Right lobe of liver (tissue), 6 donors: ENCODE results near the gene SERPINA10. TPM values are rescaled to one million over a fixed set of nuclear protein-coding genes. Genes with fewer than 3 reads are reported as not detected.
A peak's percentile ranks its signal among the peaks of the same experiment; 100 is the strongest.

Source experiments
- ATAC-seq, 4 donors: fragments of 200-7000 bp; cut with Tn5 transposase; one replicate each; pipeline ENCODE4 v1.9.1; 2020; ENCODE audit warnings: mild to moderate bottlenecking in 4 of 4, moderate library complexity in 4 of 4
- DNase-seq, 3 donors: peaks; one replicate each; pipeline ENCODE4 v3.0.0-alpha.2; 2020
- H3K27ac ChIP-seq, 3 donors: fragments of 200-600 bp; one replicate each; pipeline ENCODE4 v1.8.0; 2022
- H3K27me3 ChIP-seq, 2 donors: fragments of 200-600 bp; one replicate each; pipeline ENCODE4 v1.8.0; 2022
- H3K36me3 ChIP-seq, 4 donors: fragments of 200-600 bp; sonication (generic) in 1 of 4; one replicate each; pipeline versions ENCODE4 v1.5.1 to v1.8.0; 2017 to 2022; ENCODE audit warnings: control low read depth in 1 of 4
- H3K4me1 ChIP-seq, 4 donors: fragments of 200-600 bp; sonication (generic) in 1 of 4; one replicate each; pipeline versions ENCODE4 v1.5.1 to v1.8.0; 2017 to 2022; ENCODE audit warnings: control low read depth in 1 of 4
- H3K4me3 ChIP-seq, 3 donors: fragments of 200-600 bp; one replicate each; pipeline ENCODE4 v1.8.0; 2022
- H3K9me3 ChIP-seq, 4 donors: fragments of 200-600 bp; sonication (generic) in 1 of 4; one replicate each; pipeline versions ENCODE4 v1.5.1 to v1.8.0; 2017 to 2022; ENCODE audit warnings: control low read depth in 1 of 4
- CTCF ChIP-seq, 4 donors: fragments of 200-600 bp in 3 of 4; fragments of 450-650 bp in 1 of 4; IDR thresholded peaks; one replicate each; pipeline versions ENCODE4 v1.5.1 to v1.8.0; 2016 to 2022; ENCODE audit warnings: antibody characterized with exemption in 4 of 4, mild to moderate bottlenecking in 2 of 4
- POLR2A ChIP-seq: fragments of 450-650 bp; IDR thresholded peaks from one replicate; pipeline ENCODE4 v1.6.1; 2017; ENCODE audit warnings: antibody characterized with exemption, mild to moderate bottlenecking
- WGBS: methylation state at CpG from one replicate; pipeline ENCODE4 v1.1.6; 2018; ENCODE audit warnings: low coverage, low lambda C conversion rate; ENCODE audit not compliant: insufficient coverage; ENCODE audit errors: missing lambda C conversion rate; 5-methylcytosine and 5-hydroxymethylcytosine counted together
- intact Hi-C, 2 donors: fragments of 100-400 bp; cut with DNase I; formaldehyde crosslinking; loops; one replicate each; pipeline versions ENCODE4 v1.11.2 to v1.14.1; 2022
- long read RNA-seq: library from polyadenylated mRNA; unstranded; transcript quantifications from one replicate; pipeline ENCODE4 v2.0.0, GENCODE V29; 2019
- total RNA-seq, 6 experiments: library from RNA; depleted of rRNA in 2 of 6; stranded (reverse); fragments of >200 nt in 2 of 6; fragmentation: NEBNext Ultra II Directional in 3 of 6; extraction: Animal tissue kit (Norgen Biotek cat#: 25700) in 3 of 6; gene quantifications; one replicate each; pipeline versions ENCODE4 v1.1.0 to v1.2.4, GENCODE V29; 2016 to 2023
- donor health status: DM: no; HTN: yes; CAD: no.
- donor health status: DM: no; HTN: no; CAD: no.
- donor health status: DM: no; HTN: no; CAD: no.
- donor health status: DM: no; HTN: yes; CAD: no.
- donor health status: DM: no; HTN: yes; CAD: no.

SERPINA10 gene
- 100 to 1,000 TPM; 114 to 400 (median 239) TPM for total RNA-seq
- long read RNA-seq, full-length matches to known transcripts = 102 of 124 reads
- long read RNA-seq, partial matches to known transcripts = 8 of 124 reads
- long read RNA-seq, other reads (novel, unspliced or antisense) = 14 of 124 reads

GRCh38 chr14:94292872-94293577 is at the start of gene SERPINA10:
Gene SERPINA10 (minus strand): TSS chr14:94293268. CDS start chr14:94290593, 2,675 bp downstream.
- intact Hi-C loops = loop anchor here in 1 of 2 donors (10.0 kb wide), 1 partner anchor 82 kb away; no protein-coding TSS in a partner anchor
- TF ChIP-seq POLR2A (peak; percentile 89), CTCF (IDR thresholded peaks at IDR 0.05) (no peak)
- ATAC-seq = peak; percentile 56 to 80 (median 68)
- Histone ChIP-seq H3K4me1 (peaks cover 0 to 60% (median 11%) of the 10 kb centered on the region in 4 donors), H3K36me3 (peaks cover 0 to 16% (median 5%) of the 10 kb centered on the region in 4 donors), H3K27ac (peak within 1 kb of the TSS; percentile 94 to 99 (median 99)), H3K4me3 (peak within 1 kb of the TSS; percentile 55 to 74 (median 70)), H3K27me3 (no peaks in the 10 kb centered on the region), H3K9me3 (no peaks in the 10 kb centered on the region)
- peak in 2 of 3 donors; percentile 44 to 82 for DNase-seq
- WGBS = 27% methylated on average over 8 of the region's 10 CpGs

- TF ChIP-seq CTCF (IDR thresholded peaks at IDR 0.05) (no peak), POLR2A (no peak)
- Histone ChIP-seq H3K36me3 (no peaks in the 10 kb centered on the region), H3K9me3 (no peaks in the 10 kb centered on the region), H3K4me3 (no peak overlapping the region), H3K27ac (peak overlapping the region in 2 of 3 donors; percentile 16 to 44), H3K27me3 (no peaks in the 10 kb centered on the region), H3K4me1 (peaks cover 0 to 40% (median 16%) of the 10 kb centered on the region in 4 donors)
- DNase-seq (peak; percentile 84 to 93 (median 89)), ATAC-seq (peak; percentile 73 to 88 (median 78))
- intact Hi-C loops = no loop called here
- 11% methylated on average over 1 of the region's 2 CpGs for WGBS
These were observed 49.4 kb upstream of the SERPINA10 start for GRCh38 chr14:94342334-94342934.

GRCh38 chr14:94341656-94342333 is 48.7 kb upstream of the SERPINA10 start:
- intact Hi-C loops = no loop called here
- Histone ChIP-seq H3K9me3 (no peaks in the 10 kb centered on the region), H3K4me3 (no peak overlapping the region), H3K4me1 (peaks cover 0 to 44% (median 17%) of the 10 kb centered on the region in 4 donors), H3K27ac (peak overlapping the region in 2 of 3 donors; percentile 16 to 44), H3K36me3 (no peaks in the 10 kb centered on the region), H3K27me3 (no peaks in the 10 kb centered on the region)
- ATAC-seq (peak in 2 of 4 donors; percentile 1), DNase-seq (no peak)
- no peak for TF ChIP-seq POLR2A
- no peak for TF ChIP-seq CTCF (IDR thresholded peaks at IDR 0.05)
- 31% methylated on average over 5 of the region's 5 CpGs for WGBS

- TF ChIP-seq POLR2A (no peak), CTCF (IDR thresholded peaks at IDR 0.05) (no peak)
- H3K27me3 ChIP-seq = no peaks in the 10 kb centered on the region
- ATAC-seq (peak; percentile 60 to 77 (median 68)), DNase-seq (no peak)
- no peaks in the 10 kb centered on the region for H3K36me3 ChIP-seq
- H3K9me3 ChIP-seq = no peaks in the 10 kb centered on the region
- no peak overlapping the region for H3K4me3 ChIP-seq
- intact Hi-C loops = no loop called here
- peak overlapping the region; percentile 11 to 65 (median 20) for H3K27ac ChIP-seq
- peaks cover 0 to 44% (median 17%) of the 10 kb centered on the region in 4 donors for H3K4me1 ChIP-seq
These were observed 47.5 kb upstream of the SERPINA10 start for GRCh38 chr14:94340533-94340932.
